Thyroid gland (tissue), 4 donors: ENCODE results near the gene PAX5.

Experiments used
- CTCF ChIP-seq, 6 experiments: fragments of 200-600 bp in 3 of 6; fragments of 450-650 bp in 3 of 6; sonication (generic) in 3 of 6; IDR thresholded peaks; one replicate each; pipeline ENCODE4 v1.5.1; 2016 to 2019; ENCODE audit warnings: antibody characterized with exemption in 6 of 6, mild to moderate bottlenecking in 2 of 6, inconsistent platforms in 1 of 6, moderate library complexity in 1 of 6
- POLR2A ChIP-seq, 2 donors: fragments of 450-650 bp; IDR thresholded peaks; one replicate each; pipeline ENCODE4 v1.6.1; 2017; ENCODE audit warnings: antibody characterized with exemption in 2 of 2, mild to moderate bottlenecking in 2 of 2, moderate library complexity in 1 of 2

GRCh38 chr9:36928210-36928609, 105.9 kb downstream of the PAX5 start:
- TF ChIP-seq POLR2A (IDR thresholded peaks at IDR 0.05) (no peak), CTCF (IDR thresholded peaks at IDR 0.05) (no peak)
